ENCODE measurements around the gene SLIT3. TPM values are rescaled to one million over a fixed set of nuclear protein-coding genes. Genes with fewer than 3 reads are reported as not detected.

The SLIT3 gene
- total RNA-seq, 4 donors from 2014 or later = 10.8 to 30.8 (median 18.4) TPM

GRCh38 chr5:169280286-169280685 is 20.7 kb downstream of the SLIT3 start:
- WGBS = 29% methylated on average over 4 of the region's 4 CpGs
- Histone ChIP-seq H3K9me3 (no peaks in the 10 kb centered on the region), H3K4me3 (no peak overlapping the region), H3K27ac (no peak overlapping the region), H3K36me3 (no peaks in the 10 kb centered on the region), H3K4me1 (no peaks in the 10 kb centered on the region), H3K27me3 (no peaks in the 10 kb centered on the region)
- TF ChIP-seq POLR2AphosphoS5 (IDR thresholded peaks at IDR 0.05) (no peak), EP300 (IDR thresholded peaks at IDR 0.05) (no peak), CTCF (IDR thresholded peaks at IDR 0.05) (no peak), POLR2A (IDR thresholded peaks at IDR 0.05) (no peak)
- DNase-seq (ENCODE audit: low spot score in 2 of 2) = no peak

- no peaks in the 10 kb centered on the region for H3K4me1 ChIP-seq
- no peaks in the 10 kb centered on the region for H3K36me3 ChIP-seq
- no peak for TF ChIP-seq CTCF (IDR thresholded peaks at IDR 0.05)
- no peak overlapping the region for H3K27ac ChIP-seq
- no peaks in the 10 kb centered on the region for H3K9me3 ChIP-seq
- WGBS = 95% methylated on average over 2 of the region's 2 CpGs
- H3K4me3 ChIP-seq = no peak overlapping the region
- DNase-seq (ENCODE audit: low spot score in 2 of 2) = no peak
- H3K27me3 ChIP-seq = no peaks in the 10 kb centered on the region
Observed at GRCh38 chr5:169279125-169279524, 21.8 kb downstream of the SLIT3 start.

- WGBS = 100% methylated on average over 2 of the region's 2 CpGs
Observed at GRCh38 chr5:169273881-169274280, 27.1 kb downstream of the SLIT3 start.

GRCh38 chr5:169273451-169273850 is 27.5 kb downstream of the SLIT3 start:
- Histone ChIP-seq H3K36me3 (no peaks in the 10 kb centered on the region), H3K9me3 (no peaks in the 10 kb centered on the region), H3K4me1 (no peaks in the 10 kb centered on the region), H3K27ac (no peak overlapping the region), H3K4me3 (no peak overlapping the region), H3K27me3 (no peaks in the 10 kb centered on the region)
- DNase-seq (ENCODE audit: low spot score in 2 of 2) = no peak
- TF ChIP-seq EP300 (IDR thresholded peaks at IDR 0.05) = no peak
- no peak for TF ChIP-seq POLR2AphosphoS5 (IDR thresholded peaks at IDR 0.05)
- no peak for TF ChIP-seq CTCF (IDR thresholded peaks at IDR 0.05)
- TF ChIP-seq POLR2A (IDR thresholded peaks at IDR 0.05) = no peak
- WGBS = 100% methylated on average over 1 of the region's 1 CpG

More at GRCh38 chr5:169273881-169274280, 27.1 kb downstream of the SLIT3 start:
- Histone ChIP-seq H3K9me3 (no peaks in the 10 kb centered on the region), H3K4me3 (no peak overlapping the region), H3K27me3 (no peaks in the 10 kb centered on the region), H3K4me1 (no peaks in the 10 kb centered on the region), H3K27ac (no peak overlapping the region), H3K36me3 (no peaks in the 10 kb centered on the region)
- TF ChIP-seq POLR2A (IDR thresholded peaks at IDR 0.05) (no peak), CTCF (IDR thresholded peaks at IDR 0.05) (no peak), EP300 (IDR thresholded peaks at IDR 0.05) (no peak), POLR2AphosphoS5 (IDR thresholded peaks at IDR 0.05) (no peak)
- DNase-seq (ENCODE audit: low spot score in 2 of 2) = no peak

GRCh38 chr5:169272731-169273427 is 28.1 kb downstream of the SLIT3 start:
- TF ChIP-seq EP300 (IDR thresholded peaks at IDR 0.05) (no peak), POLR2A (IDR thresholded peaks at IDR 0.05) (no peak), CTCF (IDR thresholded peaks at IDR 0.05) (no peak), POLR2AphosphoS5 (IDR thresholded peaks at IDR 0.05) (no peak)
- H3K4me1 ChIP-seq = no peaks in the 10 kb centered on the region
- WGBS = 86% methylated on average over 12 of the region's 12 CpGs
- no peaks in the 10 kb centered on the region for H3K36me3 ChIP-seq
- no peaks in the 10 kb centered on the region for H3K27me3 ChIP-seq
- no peak overlapping the region for H3K27ac ChIP-seq
- no peak overlapping the region for H3K4me3 ChIP-seq
- no peaks in the 10 kb centered on the region for H3K9me3 ChIP-seq
- DNase-seq (ENCODE audit: low spot score in 2 of 2) = no peak

All from suprapubic skin (tissue), 4 donors.